A549 (cell line): ENCODE results near the gene SHANK1. TPM values are rescaled to one million over a fixed set of nuclear protein-coding genes. Genes with fewer than 3 reads are reported as not detected.

Experiments used
- ATAC-seq, 2 experiments: fragments of 200-7000 bp in 1 of 2; fragments of >200 bp in 1 of 2; cut with Nextera tagmentation in 1 of 2; cut with Tn5 transposase in 1 of 2; 3 replicates each; pipeline versions ENCODE4 v1.8.0 to v1.9.1; 2018 to 2020; ENCODE audit warnings: mild to moderate bottlenecking in 1 of 2, moderate library complexity in 1 of 2
- CTCF ChIA-PET: fragments of 300-600 bp; sonication (Branson Sonifier 250); formaldehyde crosslinking; extraction: SDS; loops from one replicate; lab custom pipeline; 2021; ENCODE audit warnings: antibody characterized with exemption, inconsistent platforms; lab: Yijun Ruan, JAX
- POLR2A ChIA-PET: fragments of 350-600 bp; formaldehyde crosslinking; extraction: SDS; loops from one replicate; lab custom pipeline; 2021; ENCODE audit warnings: antibody characterized with exemption, inconsistent platforms; lab: Yijun Ruan, JAX
- DNase-seq, 2 experiments: peaks; one replicate each; pipeline versions ENCODE4 v3.0.0 to v3.0.0-alpha.2; 2011 to 2016; ENCODE audit warnings: low read depth in 1 of 2, low spot score in 1 of 2
- FAIRE-seq: peaks from 2 replicates; lab custom pipeline; 2011; peaks lifted over from hg19 to GRCh38; lab: Jason Lieb, UNC
- H3K27ac ChIP-seq, 2 experiments: fragments of >200 bp; sonication (Bioruptor Twin); formaldehyde crosslinking; 3 replicates each; pipeline ENCODE4 v1.5.1; 2016 to 2017
- H3K4me1 ChIP-seq: fragments of >200 bp; sonication (Bioruptor Twin); formaldehyde crosslinking; 3 replicates; pipeline ENCODE4 v1.6.1; 2016
- H3K4me2 ChIP-seq: fragments of >200 bp; sonication (Bioruptor Twin); formaldehyde crosslinking; 3 replicates; pipeline ENCODE4 v1.6.1; 2016
- H3K4me3 ChIP-seq: fragments of >200 bp; sonication (Bioruptor Twin); formaldehyde crosslinking; 3 replicates; pipeline ENCODE4 v1.5.1; 2016
- H3K9me3 ChIP-seq: fragments of >200 bp; sonication (Bioruptor Twin); formaldehyde crosslinking; 3 replicates; pipeline ENCODE4 v1.6.1; 2016
- BHLHE40 ChIP-seq: IDR thresholded peaks from 2 replicates; pipeline ENCODE4 v1.6.1; 2012; ENCODE audit warnings: low read depth, low read length, inconsistent platforms
- CBX2 ChIP-seq: fragments of 200-600 bp; sonication (generic); IDR thresholded peaks from 2 replicates; pipeline ENCODE4 v1.6.1; 2016; ENCODE audit warnings: low read depth, mild to moderate bottlenecking, borderline replicate concordance
- CBX8 ChIP-seq: fragments of 200-600 bp; sonication (generic); IDR thresholded peaks from 2 replicates; pipeline ENCODE4 v1.6.1; 2016
- CEBPB ChIP-seq, 2 experiments: fragments of >200 bp in 1 of 2; sonication (Bioruptor Twin) in 1 of 2; formaldehyde crosslinking in 1 of 2; IDR thresholded peaks; 2 replicates each; pipeline ENCODE4 v1.6.1; 2012 to 2016
- CHD2 ChIP-seq: fragments of 150-350 bp; IDR thresholded peaks from 2 replicates; pipeline ENCODE4 v1.6.1; 2014; ENCODE audit warnings: low read length; ENCODE audit not compliant: partially characterized antibody
- CHD4 ChIP-seq: fragments of 200-600 bp; sonication (generic); IDR thresholded peaks from 2 replicates; pipeline ENCODE4 v1.6.1; 2016; ENCODE audit warnings: antibody characterized with exemption, mild to moderate bottlenecking, borderline replicate concordance
- EHMT2 ChIP-seq: fragments of 200-600 bp; sonication (generic); IDR thresholded peaks from 2 replicates; pipeline ENCODE4 v1.6.1; 2016; ENCODE audit warnings: antibody characterized with exemption, low read depth, mild to moderate bottlenecking, moderate library complexity
- EP300 ChIP-seq, 2 experiments: fragments of >200 bp; sonication (Bioruptor Twin); formaldehyde crosslinking; IDR thresholded peaks; 2 replicates in 1 of 2; 3 replicates in 1 of 2; pipeline ENCODE4 v1.6.1; 2016 to 2017
- ESRRA ChIP-seq: fragments of 150-350 bp; IDR thresholded peaks from 2 replicates; pipeline ENCODE4 v1.6.1; 2014; ENCODE audit warnings: mild to moderate bottlenecking, low read length, borderline replicate concordance
- GATA3 ChIP-seq: IDR thresholded peaks from 2 replicates; pipeline ENCODE4 v1.6.1; 2012; ENCODE audit warnings: borderline replicate concordance
- HDAC2 ChIP-seq: fragments of 200-600 bp; sonication (generic); IDR thresholded peaks from 2 replicates; pipeline ENCODE4 v1.6.1; 2016
- JUN ChIP-seq, 2 experiments: fragments of >200 bp; sonication (Bioruptor Twin); formaldehyde crosslinking; IDR thresholded peaks; 2 replicates in 1 of 2; 3 replicates in 1 of 2; pipeline ENCODE4 v1.6.1; 2016 to 2017
- KDM1A ChIP-seq: fragments of 200-600 bp; sonication (generic); IDR thresholded peaks from 2 replicates; pipeline ENCODE4 v1.6.1; 2016; ENCODE audit warnings: low read depth, mild to moderate bottlenecking
- KDM5A ChIP-seq: fragments of 200-600 bp; sonication (generic); IDR thresholded peaks from 2 replicates; pipeline ENCODE4 v1.6.1; 2016; ENCODE audit warnings: antibody characterized with exemption, mild to moderate bottlenecking
- MAFK ChIP-seq: fragments of 450-650 bp; IDR thresholded peaks from 2 replicates; pipeline ENCODE4 v1.6.1; 2014; ENCODE audit not compliant: partially characterized antibody
- NPAS2 ChIP-seq: fragments of 250-450 bp; sonication (Bioruptor Pico); IDR thresholded peaks from 2 replicates; pipeline ENCODE4 v1.8.0; 2022; ENCODE audit warnings: mild to moderate bottlenecking, moderate library complexity, borderline replicate concordance
- NR3C1 ChIP-seq: fragments of >200 bp; sonication (Bioruptor Twin); formaldehyde crosslinking; IDR thresholded peaks from 3 replicates; pipeline ENCODE4 v1.6.1; 2017
- POLR2A ChIP-seq: IDR thresholded peaks from 2 replicates; pipeline ENCODE4 v1.6.1; 2012; ENCODE audit warnings: mild to moderate bottlenecking, low read length
- POLR2AphosphoS2 ChIP-seq: conservative IDR thresholded peaks from 2 replicates; pipeline ENCODE4 v1.6.1; 2012; ENCODE audit warnings: low read length, improper control_type of control experiment, inconsistent platforms
- RARB ChIP-seq: fragments of 250-450 bp; sonication (Bioruptor Pico); IDR thresholded peaks from 2 replicates; pipeline ENCODE4 v1.8.0; 2021; ENCODE audit warnings: mild to moderate bottlenecking, moderate library complexity
- RCOR1 ChIP-seq: fragments of 150-350 bp; IDR thresholded peaks from 2 replicates; pipeline ENCODE4 v1.6.1; 2014; ENCODE audit warnings: antibody characterized with exemption, low read length, low read depth
- RFX5 ChIP-seq: fragments of 450-650 bp; IDR thresholded peaks from 2 replicates; pipeline ENCODE4 v1.7.1; 2014; ENCODE audit warnings: antibody characterized with exemption, mild to moderate bottlenecking, moderate library complexity
- RNF2 ChIP-seq: fragments of 200-600 bp; sonication (generic); IDR thresholded peaks from 2 replicates; pipeline ENCODE4 v1.6.1; 2016; ENCODE audit warnings: low read depth, mild to moderate bottlenecking, antibody characterized with exemption, moderate library complexity, borderline replicate concordance
- SREBF2 ChIP-seq: fragments of 450-650 bp; IDR thresholded peaks from 2 replicates; pipeline ENCODE4 v1.6.1; 2014; ENCODE audit warnings: mild to moderate bottlenecking, moderate library complexity
- TFCP2L1 ChIP-seq: fragments of 250-450 bp; sonication (Bioruptor Pico); IDR thresholded peaks from 2 replicates; pipeline ENCODE4 v1.5.0; 2021; ENCODE audit warnings: mild to moderate bottlenecking
- ZSCAN20 ChIP-seq: fragments of 250-450 bp; sonication (Bioruptor Pico); IDR thresholded peaks from 2 replicates; pipeline ENCODE4 v1.8.0; 2022; ENCODE audit warnings: mild to moderate bottlenecking, moderate library complexity
- WGBS: methylation state at CpG from one replicate; pipeline ENCODE4 v1.1.6; 2017; ENCODE audit errors: missing lambda C conversion rate; 5-methylcytosine and 5-hydroxymethylcytosine counted together
- polyA plus RNA-seq, 4 experiments: library from polyadenylated mRNA; depleted of rRNA in 3 of 4; stranded (reverse); fragments of >200 nt; fragmentation: RNase III in 1 of 4; extraction: RNeasy Plus Mini Kit Qiagen cat#74134 plus additional on column Dnase treatment in 1 of 4; gene quantifications; 2 replicates in 3 of 4; 3 replicates in 1 of 4; pipeline ENCODE4 v1.2.3, GENCODE V29; 2011 to 2017
- TF ChIP-seq, protein P1 (sequence below): fragments of >200 bp; sonication (Bioruptor Twin); formaldehyde crosslinking; IDR thresholded peaks from 2 replicates; pipeline ENCODE4 v1.6.1; 2016
- TF ChIP-seq, protein P2 (sequence below): fragments of 200-600 bp; sonication (generic); IDR thresholded peaks from 2 replicates; pipeline ENCODE4 v1.6.1; 2016; ENCODE audit warnings: antibody characterized with exemption, mild to moderate bottlenecking, moderate library complexity
- TF ChIP-seq, protein P3 (sequence below): fragments of >200 bp; sonication (Bioruptor Twin); formaldehyde crosslinking; IDR thresholded peaks from 3 replicates; pipeline ENCODE4 v1.5.1; 2016
- TF ChIP-seq, protein P4 (sequence below): IDR thresholded peaks from 2 replicates; pipeline ENCODE4 v1.6.1; 2012
- TF ChIP-seq, protein P5 (sequence below): fragments of >200 bp; sonication (Bioruptor Twin); formaldehyde crosslinking; IDR thresholded peaks from 3 replicates; pipeline ENCODE4 v1.6.1; 2016

SHANK1 gene
- polyA plus RNA-seq, 2 of the 4 experiments (the other 2 are of a cell fraction), result 0.04 to 0.17 TPM

DNA sequence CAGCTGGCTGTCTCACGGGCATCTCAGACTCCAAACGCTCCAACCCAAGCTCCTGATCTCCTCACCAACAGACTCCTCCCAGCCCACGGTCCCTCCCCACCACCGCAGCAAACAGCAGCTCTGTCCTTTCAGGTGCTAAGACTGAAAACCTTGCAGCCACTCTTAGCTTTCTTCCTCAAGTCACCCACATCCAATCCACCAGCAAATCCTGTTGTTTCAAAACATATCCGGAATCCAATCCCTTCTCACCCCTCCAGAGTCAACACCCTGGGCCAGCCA, 49.6 kb downstream of the SHANK1 start:
- WGBS, result 26% methylated on average over 5 of the region's 5 CpGs
- FAIRE-seq (no peak), ATAC-seq (peak in 1 of 2 experiments; percentile 6; a peak in 2 of 6 replicates), DNase-seq (no peak)
- ChIA-PET CTCF (interaction anchor here (0.6 to 5.6 kb wide), 67 partner anchors 9 to 568 kb away, joined by 3 to 98 read pairs (median 5); partner anchors contain the start of genes ACP4, CLEC11A and SHANK1), POLR2A (interaction anchor here (0.6 to 1.6 kb wide), 3 partner anchors 12 to 94 kb away, joined by 4 to 6 read pairs (median 4); no protein-coding TSS in a partner anchor)
- Histone ChIP-seq H3K4me2 (no peak overlapping the region), H3K4me3 (no peak overlapping the region), H3K4me1 (peaks cover 23% of the 10 kb centered on the region), H3K27ac (no peak overlapping the region), H3K9me3 (no peaks in the 10 kb centered on the region)
- TF ChIP-seq, protein P1, sequence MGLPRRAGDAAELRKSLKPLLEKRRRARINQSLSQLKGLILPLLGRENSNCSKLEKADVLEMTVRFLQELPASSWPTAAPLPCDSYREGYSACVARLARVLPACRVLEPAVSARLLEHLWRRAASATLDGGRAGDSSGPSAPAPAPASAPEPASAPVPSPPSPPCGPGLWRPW, result no peak
- TF ChIP-seq ESRRA (no peak), TFCP2L1 (no peak), POLR2A (no peak), CBX2 (no peak), KDM1A (no peak), JUN (IDR thresholded peaks at IDR 0.05) (no peak), GATA3 (no peak), NPAS2 (CRISPR knock-in tag) (no peak), BHLHE40 (no peak), POLR2AphosphoS2 (no peak), RNF2 (no peak)
- TF ChIP-seq, protein P2, sequence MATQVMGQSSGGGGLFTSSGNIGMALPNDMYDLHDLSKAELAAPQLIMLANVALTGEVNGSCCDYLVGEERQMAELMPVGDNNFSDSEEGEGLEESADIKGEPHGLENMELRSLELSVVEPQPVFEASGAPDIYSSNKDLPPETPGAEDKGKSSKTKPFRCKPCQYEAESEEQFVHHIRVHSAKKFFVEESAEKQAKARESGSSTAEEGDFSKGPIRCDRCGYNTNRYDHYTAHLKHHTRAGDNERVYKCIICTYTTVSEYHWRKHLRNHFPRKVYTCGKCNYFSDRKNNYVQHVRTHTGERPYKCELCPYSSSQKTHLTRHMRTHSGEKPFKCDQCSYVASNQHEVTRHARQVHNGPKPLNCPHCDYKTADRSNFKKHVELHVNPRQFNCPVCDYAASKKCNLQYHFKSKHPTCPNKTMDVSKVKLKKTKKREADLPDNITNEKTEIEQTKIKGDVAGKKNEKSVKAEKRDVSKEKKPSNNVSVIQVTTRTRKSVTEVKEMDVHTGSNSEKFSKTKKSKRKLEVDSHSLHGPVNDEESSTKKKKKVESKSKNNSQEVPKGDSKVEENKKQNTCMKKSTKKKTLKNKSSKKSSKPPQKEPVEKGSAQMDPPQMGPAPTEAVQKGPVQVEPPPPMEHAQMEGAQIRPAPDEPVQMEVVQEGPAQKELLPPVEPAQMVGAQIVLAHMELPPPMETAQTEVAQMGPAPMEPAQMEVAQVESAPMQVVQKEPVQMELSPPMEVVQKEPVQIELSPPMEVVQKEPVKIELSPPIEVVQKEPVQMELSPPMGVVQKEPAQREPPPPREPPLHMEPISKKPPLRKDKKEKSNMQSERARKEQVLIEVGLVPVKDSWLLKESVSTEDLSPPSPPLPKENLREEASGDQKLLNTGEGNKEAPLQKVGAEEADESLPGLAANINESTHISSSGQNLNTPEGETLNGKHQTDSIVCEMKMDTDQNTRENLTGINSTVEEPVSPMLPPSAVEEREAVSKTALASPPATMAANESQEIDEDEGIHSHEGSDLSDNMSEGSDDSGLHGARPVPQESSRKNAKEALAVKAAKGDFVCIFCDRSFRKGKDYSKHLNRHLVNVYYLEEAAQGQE, result no peak

DNA sequence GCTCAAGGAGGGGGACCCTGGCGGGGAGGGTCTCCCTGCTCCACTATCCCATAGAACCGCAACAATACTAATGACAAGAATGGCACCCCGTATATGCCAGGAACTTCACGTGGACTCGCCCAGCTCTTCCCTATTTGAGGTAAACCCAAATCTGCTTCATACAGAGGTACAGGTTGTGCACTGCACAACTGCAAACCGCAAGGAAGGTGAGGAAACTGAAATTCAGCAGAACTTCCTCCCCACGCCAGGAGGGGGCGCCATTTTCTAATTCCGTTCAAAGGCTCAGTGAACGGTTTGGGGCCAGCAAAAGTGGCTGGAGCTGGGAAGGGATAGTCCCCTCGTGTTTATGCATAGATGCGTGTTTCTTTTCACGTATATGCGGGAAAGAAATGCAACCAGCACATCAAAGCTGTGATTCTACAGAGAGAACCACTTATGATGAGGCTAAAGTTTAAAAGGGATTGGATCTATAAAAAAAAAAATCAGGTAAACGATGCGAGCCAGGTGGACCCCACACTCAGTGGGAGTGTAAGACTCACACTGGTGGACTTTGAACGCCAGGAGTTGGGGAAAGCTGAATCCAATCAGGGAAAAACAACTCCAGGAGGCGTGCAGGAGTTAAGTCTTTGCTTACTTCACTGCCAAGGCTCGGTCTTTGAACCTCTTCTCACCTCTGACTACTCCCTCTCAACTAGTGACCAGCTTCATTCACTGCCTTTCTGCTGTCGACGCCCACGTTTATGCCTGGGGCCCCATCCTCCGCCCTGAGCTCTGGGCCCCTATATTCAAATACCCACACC, 50.1 kb downstream of the SHANK1 start:
- POLR2A ChIA-PET, result interaction anchor here (0.6 to 1.6 kb wide), 3 partner anchors 11 to 95 kb away, joined by 4 to 6 read pairs (median 4); no protein-coding TSS in a partner anchor
- H3K9me3 ChIP-seq, result no peaks in the 10 kb centered on the region
- FAIRE-seq (no peak), DNase-seq (peak; percentile 61 to 69), ATAC-seq (peak; percentile 48 to 63; a peak in 5 of 6 replicates)
- CTCF ChIA-PET, result interaction anchor here (0.6 to 5.6 kb wide), 72 partner anchors 9 to 1676 kb away, joined by 3 to 98 read pairs (median 4); partner anchors contain the start of genes ACP4, CLEC11A, GPR32 and GYS1
- 18% methylated on average over 23 of the region's 23 CpGs for WGBS
- H3K27ac ChIP-seq, result no peak overlapping the region
- H3K4me1 ChIP-seq, result peaks cover 23% of the 10 kb centered on the region
- no peak overlapping the region; the same call in 2 of the 3 replicates for H3K4me3 ChIP-seq
- no peak overlapping the region for H3K4me2 ChIP-seq
- TF ChIP-seq JUN (IDR thresholded peaks at IDR 0.05), result no peak
- TF ChIP-seq, protein P3, sequence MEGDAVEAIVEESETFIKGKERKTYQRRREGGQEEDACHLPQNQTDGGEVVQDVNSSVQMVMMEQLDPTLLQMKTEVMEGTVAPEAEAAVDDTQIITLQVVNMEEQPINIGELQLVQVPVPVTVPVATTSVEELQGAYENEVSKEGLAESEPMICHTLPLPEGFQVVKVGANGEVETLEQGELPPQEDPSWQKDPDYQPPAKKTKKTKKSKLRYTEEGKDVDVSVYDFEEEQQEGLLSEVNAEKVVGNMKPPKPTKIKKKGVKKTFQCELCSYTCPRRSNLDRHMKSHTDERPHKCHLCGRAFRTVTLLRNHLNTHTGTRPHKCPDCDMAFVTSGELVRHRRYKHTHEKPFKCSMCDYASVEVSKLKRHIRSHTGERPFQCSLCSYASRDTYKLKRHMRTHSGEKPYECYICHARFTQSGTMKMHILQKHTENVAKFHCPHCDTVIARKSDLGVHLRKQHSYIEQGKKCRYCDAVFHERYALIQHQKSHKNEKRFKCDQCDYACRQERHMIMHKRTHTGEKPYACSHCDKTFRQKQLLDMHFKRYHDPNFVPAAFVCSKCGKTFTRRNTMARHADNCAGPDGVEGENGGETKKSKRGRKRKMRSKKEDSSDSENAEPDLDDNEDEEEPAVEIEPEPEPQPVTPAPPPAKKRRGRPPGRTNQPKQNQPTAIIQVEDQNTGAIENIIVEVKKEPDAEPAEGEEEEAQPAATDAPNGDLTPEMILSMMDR, result peak; percentile 91
- TF ChIP-seq ESRRA, result no peak
- no peak for TF ChIP-seq EP300 (IDR thresholded peaks at IDR 0.05)
- TF ChIP-seq RCOR1, result no peak
- TF ChIP-seq EHMT2, result no peak
- no peak for TF ChIP-seq KDM5A
- no peak for TF ChIP-seq CEBPB (IDR thresholded peaks at IDR 0.05)
- no peak for TF ChIP-seq RNF2
- TF ChIP-seq, protein P4, sequence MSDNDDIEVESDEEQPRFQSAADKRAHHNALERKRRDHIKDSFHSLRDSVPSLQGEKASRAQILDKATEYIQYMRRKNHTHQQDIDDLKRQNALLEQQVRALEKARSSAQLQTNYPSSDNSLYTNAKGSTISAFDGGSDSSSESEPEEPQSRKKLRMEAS, result no peak
- TF ChIP-seq RFX5, result peak; percentile 37; the same call in 1 of the 2 replicates
- TF ChIP-seq, protein P1, result no peak
- TF ChIP-seq SREBF2, result no peak
- TF ChIP-seq, protein P5, sequence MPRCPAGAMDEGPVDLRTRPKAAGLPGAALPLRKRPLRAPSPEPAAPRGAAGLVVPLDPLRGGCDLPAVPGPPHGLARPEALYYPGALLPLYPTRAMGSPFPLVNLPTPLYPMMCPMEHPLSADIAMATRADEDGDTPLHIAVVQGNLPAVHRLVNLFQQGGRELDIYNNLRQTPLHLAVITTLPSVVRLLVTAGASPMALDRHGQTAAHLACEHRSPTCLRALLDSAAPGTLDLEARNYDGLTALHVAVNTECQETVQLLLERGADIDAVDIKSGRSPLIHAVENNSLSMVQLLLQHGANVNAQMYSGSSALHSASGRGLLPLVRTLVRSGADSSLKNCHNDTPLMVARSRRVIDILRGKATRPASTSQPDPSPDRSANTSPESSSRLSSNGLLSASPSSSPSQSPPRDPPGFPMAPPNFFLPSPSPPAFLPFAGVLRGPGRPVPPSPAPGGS, result no peak
- TF ChIP-seq RARB, result no peak
- no peak for TF ChIP-seq CBX8
- no peak for TF ChIP-seq CHD2
- TF ChIP-seq ZSCAN20 (CRISPR knock-in tag), result no peak
- TF ChIP-seq POLR2AphosphoS2, result no peak
- TF ChIP-seq MAFK, result no peak
- no peak for TF ChIP-seq CHD4
- no peak for TF ChIP-seq NR3C1
- no peak for TF ChIP-seq HDAC2
